H1 (cell line): ENCODE results near the gene SPRED1. TPM values are rescaled to one million over a fixed set of nuclear protein-coding genes. Genes with fewer than 3 reads are reported as not detected.

Experiments used
- CTCF ChIA-PET: fragments of 300-600 bp; sonication (Branson Sonifier 250); formaldehyde crosslinking; loops from one replicate; lab custom pipeline; 2021; ENCODE audit not compliant: partially characterized antibody; lab: Charles Lee
- POLR2A ChIA-PET: fragments of 300-600 bp; sonication (Branson Sonifier 250); formaldehyde crosslinking; loops from one replicate; lab custom pipeline; 2021; ENCODE audit warnings: inconsistent platforms; ENCODE audit not compliant: partially characterized antibody; lab: Charles Lee
- DNase-seq, 2 experiments: peaks; one replicate each; pipeline versions ENCODE4 v3.0.0 to v3.0.0-alpha.2; 2010 to 2022; ENCODE audit warnings: low spot score in 2 of 2, low read depth in 1 of 2, mixed read lengths in 1 of 2
- FAIRE-seq: peaks from 2 replicates; lab custom pipeline; 2011; peaks lifted over from hg19 to GRCh38; lab: Jason Lieb, UNC
- H2AFZ ChIP-seq: 2 replicates; pipeline ENCODE4 v1.8.1; 2012; ENCODE audit warnings: low read length, inconsistent platforms
- H2AK5ac ChIP-seq: 2 replicates; pipeline ENCODE4 v1.6.1; 2013; ENCODE audit warnings: low read depth, low read length
- H2BK120ac ChIP-seq: replicated peaks from 2 replicates; pipeline ENCODE3; 2013; ENCODE audit warnings: low read depth, low read length, inconsistent platforms
- H2BK12ac ChIP-seq: 2 replicates; pipeline ENCODE4 v1.6.1; 2013; ENCODE audit warnings: low read depth, low read length
- H2BK15ac ChIP-seq: 2 replicates; pipeline ENCODE4 v1.6.1; 2013; ENCODE audit warnings: low read length
- H2BK20ac ChIP-seq: 2 replicates; pipeline ENCODE4 v1.6.1; 2013; ENCODE audit warnings: low read length
- H2BK5ac ChIP-seq: 2 replicates; pipeline ENCODE4 v1.6.1; 2013; ENCODE audit warnings: low read depth, low read length
- H3K14ac ChIP-seq: 2 replicates; pipeline ENCODE4 v1.6.1; 2013; ENCODE audit warnings: inconsistent platforms; ENCODE audit not compliant: insufficient read length
- H3K18ac ChIP-seq: 2 replicates; pipeline ENCODE4 v1.6.1; 2013; ENCODE audit warnings: low read length; ENCODE audit errors: extremely low read depth
- H3K23ac ChIP-seq: 2 replicates; pipeline ENCODE4 v1.6.1; 2013; ENCODE audit warnings: inconsistent platforms; ENCODE audit not compliant: insufficient read length
- H3K23me2 ChIP-seq: 2 replicates; pipeline ENCODE4 v1.6.1; 2013; ENCODE audit warnings: low read depth, low read length
- H3K27ac ChIP-seq: 2 replicates; pipeline ENCODE4 v1.6.1; 2011; ENCODE audit warnings: low read depth, low read length, inconsistent platforms
- H3K27me3 ChIP-seq, 4 experiments: replicated peaks in 1 of 4; 1 replicate in 1 of 4; 2 replicates in 3 of 4; pipeline versions ENCODE4 v1.6.1 to v1.8.1; 2011 to 2013; ENCODE audit warnings: low read length in 3 of 4, mild to moderate bottlenecking in 3 of 4, inconsistent platforms in 2 of 4, mixed read lengths in 2 of 4, moderate library complexity in 1 of 4; ENCODE audit not compliant: control insufficient read depth in 3 of 4, insufficient read depth in 3 of 4; ENCODE audit errors: extremely low read depth in 1 of 4
- H3K36me3 ChIP-seq, 4 experiments: 2 replicates each; pipeline versions ENCODE4 v1.6.1 to v1.8.1; 2011 to 2013; ENCODE audit warnings: mild to moderate bottlenecking in 4 of 4, low read length in 3 of 4, moderate library complexity in 2 of 4, control low read depth in 1 of 4, inconsistent platforms in 1 of 4; ENCODE audit not compliant: insufficient read depth in 4 of 4, control insufficient read depth in 2 of 4
- H3K4ac ChIP-seq: replicated peaks from 2 replicates; pipeline ENCODE3; 2013; ENCODE audit warnings: low read length, low read depth, mixed read lengths, inconsistent platforms; ENCODE audit not compliant: insufficient read length
- H3K4me1 ChIP-seq, 4 experiments: replicated peaks in 1 of 4; 1 replicate in 1 of 4; 2 replicates in 3 of 4; pipeline versions ENCODE4 v1.6.1 to v1.8.1; 2011 to 2013; ENCODE audit warnings: low read length in 3 of 4, inconsistent platforms in 2 of 4, mixed read lengths in 1 of 4; ENCODE audit not compliant: insufficient read depth in 4 of 4, control insufficient read depth in 3 of 4
- H3K4me2 ChIP-seq, 2 experiments: 2 replicates each; pipeline versions ENCODE4 v1.6.1 to v1.8.1; 2011 to 2013; ENCODE audit warnings: low read depth in 2 of 2, low read length in 2 of 2, control low read depth in 1 of 2, inconsistent platforms in 1 of 2, mild to moderate bottlenecking in 1 of 2; ENCODE audit not compliant: insufficient read depth in 1 of 2
- H3K4me3 ChIP-seq, 4 experiments: fragments of 200-600, 300-600 bp in 1 of 4; sonication (generic), shearing (Covaris generic), sonication (Bioruptor Twin) in 1 of 4; 2 replicates each; pipeline versions ENCODE4 v1.5.1 to v1.8.1; 2011 to 2016; ENCODE audit warnings: low read length in 4 of 4, low read depth in 3 of 4, control low read depth in 2 of 4, inconsistent platforms in 2 of 4, mild to moderate bottlenecking in 2 of 4, mixed read lengths in 1 of 4, moderate library complexity in 1 of 4; ENCODE audit not compliant: insufficient read depth in 2 of 4; ENCODE audit errors: extremely low read depth in 1 of 4
- H3K56ac ChIP-seq: replicated peaks from 2 replicates; pipeline ENCODE3; 2013; ENCODE audit warnings: low read depth, mild to moderate bottlenecking, mixed read lengths, low read length, inconsistent platforms; ENCODE audit not compliant: insufficient read length
- H3K79me1 ChIP-seq: 2 replicates; pipeline ENCODE4 v1.6.1; 2013; ENCODE audit warnings: low read depth, low read length, control low read depth
- H3K79me2 ChIP-seq, 2 experiments: 2 replicates each; pipeline versions ENCODE4 v1.6.1 to v1.8.1; 2012 to 2013; ENCODE audit warnings: low read length in 2 of 2, mild to moderate bottlenecking in 2 of 2, inconsistent platforms in 1 of 2; ENCODE audit not compliant: insufficient read depth in 2 of 2, control insufficient read depth in 1 of 2
- H3K9ac ChIP-seq, 4 experiments: replicated peaks in 1 of 4; 1 replicate in 1 of 4; 2 replicates in 3 of 4; pipeline versions ENCODE4 v1.6.1 to v1.8.1; 2011 to 2013; ENCODE audit warnings: low read depth in 3 of 4, low read length in 3 of 4, control low read depth in 2 of 4, mild to moderate bottlenecking in 2 of 4, moderate library complexity in 2 of 4, inconsistent platforms in 1 of 4; ENCODE audit errors: extremely low read depth in 1 of 4
- H3K9me3 ChIP-seq, 2 experiments: 2 replicates each; pipeline versions ENCODE4 v1.6.1 to v1.8.1; 2012 to 2013; ENCODE audit warnings: mild to moderate bottlenecking in 2 of 2, moderate library complexity in 2 of 2, control low read depth in 1 of 2, inconsistent platforms in 1 of 2, low read depth in 1 of 2, low read length in 1 of 2, mixed read lengths in 1 of 2; ENCODE audit not compliant: insufficient read depth in 2 of 2
- H4K20me1 ChIP-seq, 2 experiments: replicated peaks in 1 of 2; 2 replicates each; pipeline versions ENCODE3 to v1.8.1; 2011 to 2013; ENCODE audit warnings: inconsistent platforms in 2 of 2, low read length in 2 of 2, mild to moderate bottlenecking in 1 of 2; ENCODE audit not compliant: insufficient read depth in 2 of 2, control insufficient read depth in 1 of 2
- H4K5ac ChIP-seq: 2 replicates; pipeline ENCODE4 v1.6.1; 2013; ENCODE audit warnings: low read length, low read depth, mixed read lengths, inconsistent platforms; ENCODE audit not compliant: insufficient read length
- H4K8ac ChIP-seq: 2 replicates; pipeline ENCODE4 v1.8.0; 2013; ENCODE audit warnings: mild to moderate bottlenecking, moderate library complexity, low read length, inconsistent platforms; ENCODE audit not compliant: insufficient read depth; ENCODE audit errors: extremely low read depth
- H4K91ac ChIP-seq: replicated peaks from 2 replicates; pipeline ENCODE3; 2013; ENCODE audit warnings: low read length, mixed read lengths, inconsistent platforms; ENCODE audit not compliant: insufficient read length
- BACH1 ChIP-seq: IDR thresholded peaks from 2 replicates; pipeline ENCODE4 v1.6.1; 2012; ENCODE audit warnings: low read length, improper control_type of control experiment
- MAFK ChIP-seq: IDR thresholded peaks from 2 replicates; pipeline ENCODE4 v1.6.1; 2012; ENCODE audit warnings: low read depth, mild to moderate bottlenecking, improper control_type of control experiment, low read length
- ZNF274 ChIP-seq: IDR thresholded peaks from 2 replicates; pipeline ENCODE4 v1.7.0; 2012; ENCODE audit warnings: low read length, borderline replicate concordance; ENCODE audit errors: extremely low read depth
- WGBS, 2 experiments: shearing (Covaris generic) in 1 of 2; methylation state at CpG; one replicate each; pipeline versions ENCODE4 v1.1.6 to v1.1.7; 2013 to 2015; ENCODE audit warnings: low lambda C conversion rate in 2 of 2, mixed read lengths in 2 of 2, inconsistent platforms in 1 of 2, low coverage in 1 of 2, missing lambda C conversion rate in 1 of 2; ENCODE audit not compliant: insufficient replicate concordance in 2 of 2, insufficient coverage in 1 of 2, insufficient read length in 1 of 2; ENCODE audit errors: extremely low coverage in 1 of 2, missing lambda C conversion rate in 1 of 2; 5-methylcytosine and 5-hydroxymethylcytosine counted together
- polyA plus RNA-seq, 7 experiments: library from polyadenylated mRNA; depleted of rRNA in 3 of 7; stranded (reverse) in 5 of 7; unstranded in 2 of 7; fragments of >200 nt in 5 of 7; fragments of 200-250 nt in 2 of 7; gene quantifications; 1 replicate in 5 of 7; 2 replicates in 1 of 7; 4 replicates in 1 of 7; pipeline versions ENCODE4 v1.2.1 to v1.2.3, GENCODE V29; 2011 to 2013; ENCODE audit warnings: missing spikeins in 2 of 7, mixed read lengths in 2 of 7
- total RNA-seq: library from RNA; stranded (reverse); fragmentation: NEBNext Ultra II Directional; extraction: Animal tissue kit (Norgen Biotek cat#: 25700); gene quantifications from 2 replicates; pipeline ENCODE4 v1.2.1, GENCODE V29; 2021

The SPRED1 gene
- total and polyA plus RNA-seq, 2 of the 8 experiments (the other 6 are each of a cell fraction or from before 2014, with no cell fraction given) = 5.5 to 30.3 TPM

DNA sequence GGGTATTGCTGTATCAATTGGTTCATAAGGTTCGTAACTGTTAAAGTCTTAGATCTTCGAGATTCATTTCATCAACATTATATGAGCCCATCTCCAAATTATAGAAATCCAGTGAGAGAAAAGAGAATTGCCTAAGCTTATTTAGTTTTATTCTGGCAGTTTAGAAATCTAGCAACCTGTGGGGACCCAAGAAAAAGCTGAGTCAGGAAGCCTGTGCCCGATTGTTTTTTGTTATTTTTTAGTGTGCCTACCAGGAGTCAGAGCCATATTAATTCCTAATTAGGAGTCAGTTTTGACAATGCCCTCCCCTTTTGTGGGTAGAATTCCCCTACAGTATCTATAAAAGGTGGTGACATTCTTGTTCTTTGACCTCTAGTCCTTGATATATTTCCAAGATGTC, 59.6 kb downstream of the SPRED1 start:
- H3K79me2 ChIP-seq = peaks cover 0 to 96% of the 10 kb centered on the region in 2 experiments; a peak in 2 of 4 replicates
- H2BK20ac ChIP-seq = no peak overlapping the region
- H3K18ac ChIP-seq = no peak overlapping the region
- no peak overlapping the region for H3K23ac ChIP-seq
- H3K4me3 ChIP-seq = no peak overlapping the region
- no peak overlapping the region for H2BK5ac ChIP-seq
- POLR2A ChIA-PET = no interaction called here
- H2AK5ac ChIP-seq = no peak overlapping the region
- no peak overlapping the region for H2BK15ac ChIP-seq
- peaks cover 0 to 3% (median under 1%) of the 10 kb centered on the region in 4 experiments; a peak in 2 of 8 replicates for H3K36me3 ChIP-seq
- no peak overlapping the region for H4K8ac ChIP-seq
- no peak for FAIRE-seq
- H3K79me1 ChIP-seq = no peaks in the 10 kb centered on the region
- no peak overlapping the region for H2BK12ac ChIP-seq
- H3K56ac ChIP-seq = no peak overlapping the region
- no peak overlapping the region for H4K5ac ChIP-seq
- no peak overlapping the region for H3K4me2 ChIP-seq
- H3K27ac ChIP-seq = no peak overlapping the region
- no peak overlapping the region for H3K14ac ChIP-seq
- no peak overlapping the region for H2AFZ ChIP-seq
- H3K9me3 ChIP-seq = no peaks in the 10 kb centered on the region
- no peaks in the 10 kb centered on the region for H3K27me3 ChIP-seq
- peaks cover 3 to 11% of the 10 kb centered on the region in 2 experiments for H4K20me1 ChIP-seq
- CTCF ChIA-PET = no interaction called here
- H4K91ac ChIP-seq = no peak overlapping the region
- no peak overlapping the region for H3K4ac ChIP-seq
- no peak for DNase-seq
- no peaks in the 10 kb centered on the region; the same call in 1 of the 2 replicates for H3K23me2 ChIP-seq
- H3K9ac ChIP-seq = no peak overlapping the region
- H3K4me1 ChIP-seq = no peaks in the 10 kb centered on the region
- TF ChIP-seq MAFK (0 out of 2 replicates have a peak, but pooled peaks have one; percentile 38), BACH1 (no peak), ZNF274 (no peak)
- no peak overlapping the region for H2BK120ac ChIP-seq
- WGBS, 2 experiments = 91% methylated on average over 3 of the region's 3 CpGs; no CpG with 5 or more reads in 1 of the 2 experiments
